ENCODE data around the gene UNC5B. TPM values are rescaled to one million over a fixed set of nuclear protein-coding genes. Genes with fewer than 3 reads are reported as not detected.
"Not testable (repeated sequence)": the region's sequence is repeated elsewhere in the genome, so short reads cannot be mapped to it uniquely, and the experiment has no call there.

The UNC5B gene
- total RNA-seq, 1 donor from 2014 or later, result not detected

GRCh38 chr10:71266918-71267442 lies 54.6 kb downstream of the UNC5B start:
- no peak for DNase-seq (ENCODE audit: low spot score)
- intact Hi-C loops (cut with micrococcal nuclease), result no loop called here
- Mint-ChIP-seq H3K4me1 (ENCODE audit: low read depth) (no peaks in the 10 kb centered on the region), H3K27me3 (ENCODE audit: low read depth) (no peaks in the 10 kb centered on the region), H3K36me3 (ENCODE audit: low read depth) (no peaks in the 10 kb centered on the region), H3K9me3 (no peaks in the 10 kb centered on the region), H3K27ac (no peak overlapping the region), H3K4me3 (ENCODE audit: low read depth) (no peak overlapping the region)

GRCh38 chr10:71267508-71268240 lies 55.3 kb downstream of the UNC5B start:
- no peaks in the 10 kb centered on the region for H3K4me1 Mint-ChIP-seq (ENCODE audit: low read depth)
- no peak overlapping the region for H3K4me3 Mint-ChIP-seq (ENCODE audit: low read depth)
- no peaks in the 10 kb centered on the region for H3K27me3 Mint-ChIP-seq (ENCODE audit: low read depth)
- no peak for DNase-seq (ENCODE audit: low spot score)
- H3K36me3 Mint-ChIP-seq (ENCODE audit: low read depth), result no peaks in the 10 kb centered on the region
- intact Hi-C loops (cut with micrococcal nuclease), result no loop called here
- no peaks in the 10 kb centered on the region for H3K9me3 Mint-ChIP-seq
- no peak overlapping the region for H3K27ac Mint-ChIP-seq

- Mint-ChIP-seq H3K27ac (no peak overlapping the region), H3K36me3 (ENCODE audit: low read depth) (no peaks in the 10 kb centered on the region), H3K4me1 (ENCODE audit: low read depth) (no peaks in the 10 kb centered on the region), H3K9me3 (no peaks in the 10 kb centered on the region), H3K4me3 (ENCODE audit: low read depth) (no peak overlapping the region), H3K27me3 (ENCODE audit: low read depth) (no peaks in the 10 kb centered on the region)
- DNase-seq (ENCODE audit: low spot score), result no peak
- intact Hi-C loops (cut with micrococcal nuclease), result no loop called here
Observed at GRCh38 chr10:71268247-71268691, 55.9 kb downstream of the UNC5B start.

- Mint-ChIP-seq H3K27ac (no peak overlapping the region), H3K4me3 (ENCODE audit: low read depth) (no peak overlapping the region), H3K36me3 (ENCODE audit: low read depth) (no peaks in the 10 kb centered on the region), H3K4me1 (ENCODE audit: low read depth) (no peaks in the 10 kb centered on the region), H3K27me3 (ENCODE audit: low read depth) (no peaks in the 10 kb centered on the region), H3K9me3 (no peaks in the 10 kb centered on the region)
- DNase-seq (ENCODE audit: low spot score), result no peak
- intact Hi-C loops (cut with micrococcal nuclease), result no loop called here
Observed at GRCh38 chr10:71268758-71269157, 56.4 kb downstream of the UNC5B start.

GRCh38 chr10:71269301-71270288 lies 57.2 kb downstream of the UNC5B start:
- Mint-ChIP-seq H3K36me3 (ENCODE audit: low read depth) (no peaks in the 10 kb centered on the region), H3K27ac (no peak overlapping the region), H3K4me3 (ENCODE audit: low read depth) (no peak overlapping the region), H3K4me1 (ENCODE audit: low read depth) (no peaks in the 10 kb centered on the region), H3K9me3 (no peaks in the 10 kb centered on the region), H3K27me3 (ENCODE audit: low read depth) (no peaks in the 10 kb centered on the region)
- intact Hi-C loops (cut with micrococcal nuclease), result no loop called here
- DNase-seq (ENCODE audit: low spot score), result no peak

GRCh38 chr10:71270301-71271220 lies 58.2 kb downstream of the UNC5B start:
- no peak for DNase-seq (ENCODE audit: low spot score)
- no peak overlapping the region for H3K4me3 Mint-ChIP-seq (ENCODE audit: low read depth)
- no peaks in the 10 kb centered on the region for H3K36me3 Mint-ChIP-seq (ENCODE audit: low read depth)
- H3K27me3 Mint-ChIP-seq (ENCODE audit: low read depth), result no peaks in the 10 kb centered on the region
- H3K4me1 Mint-ChIP-seq (ENCODE audit: low read depth), result no peaks in the 10 kb centered on the region
- H3K27ac Mint-ChIP-seq, result no peak overlapping the region
- intact Hi-C loops (cut with micrococcal nuclease), result no loop called here
- no peaks in the 10 kb centered on the region for H3K9me3 Mint-ChIP-seq

GRCh38 chr10:71271662-71272055 lies 59.3 kb downstream of the UNC5B start:
- H3K4me1 Mint-ChIP-seq (ENCODE audit: low read depth), result no peaks in the 10 kb centered on the region
- H3K9me3 Mint-ChIP-seq, result no peaks in the 10 kb centered on the region
- H3K36me3 Mint-ChIP-seq (ENCODE audit: low read depth), result no peaks in the 10 kb centered on the region
- no peak overlapping the region for H3K27ac Mint-ChIP-seq
- intact Hi-C loops (cut with micrococcal nuclease), result no loop called here
- no peak for DNase-seq (ENCODE audit: low spot score)
- no peak overlapping the region for H3K4me3 Mint-ChIP-seq (ENCODE audit: low read depth)
- H3K27me3 Mint-ChIP-seq (ENCODE audit: low read depth), result no peaks in the 10 kb centered on the region

- Mint-ChIP-seq H3K4me1 (ENCODE audit: low read depth) (no peaks in the 10 kb centered on the region), H3K36me3 (ENCODE audit: low read depth) (no peaks in the 10 kb centered on the region), H3K4me3 (ENCODE audit: low read depth) (no peak overlapping the region), H3K9me3 (no peaks in the 10 kb centered on the region), H3K27me3 (ENCODE audit: low read depth) (no peaks in the 10 kb centered on the region), H3K27ac (no peak overlapping the region)
- no peak for DNase-seq (ENCODE audit: low spot score)
- intact Hi-C loops (cut with micrococcal nuclease), result no loop called here
Observed at GRCh38 chr10:71272056-71272771, 59.8 kb downstream of the UNC5B start.

GRCh38 chr10:71272974-71273373 lies 60.6 kb downstream of the UNC5B start:
- H3K9me3 Mint-ChIP-seq; H3K36me3 Mint-ChIP-seq (ENCODE audit: low read depth); H3K27ac Mint-ChIP-seq; H3K27me3 Mint-ChIP-seq (ENCODE audit: low read depth); intact Hi-C loops (cut with micrococcal nuclease); H3K4me1 Mint-ChIP-seq (ENCODE audit: low read depth); DNase-seq (ENCODE audit: low spot score); H3K4me3 Mint-ChIP-seq (ENCODE audit: low read depth): not testable (repeated sequence)

- no peaks in the 10 kb centered on the region for H3K36me3 Mint-ChIP-seq (ENCODE audit: low read depth)
- DNase-seq (ENCODE audit: low spot score), result no peak
- no peak overlapping the region for H3K27ac Mint-ChIP-seq
- no peaks in the 10 kb centered on the region for H3K9me3 Mint-ChIP-seq
- H3K4me1 Mint-ChIP-seq (ENCODE audit: low read depth), result no peaks in the 10 kb centered on the region
- intact Hi-C loops (cut with micrococcal nuclease), result no loop called here
- no peak overlapping the region for H3K4me3 Mint-ChIP-seq (ENCODE audit: low read depth)
- no peaks in the 10 kb centered on the region for H3K27me3 Mint-ChIP-seq (ENCODE audit: low read depth)
Observed at GRCh38 chr10:71273506-71273905, 61.1 kb downstream of the UNC5B start.

GRCh38 chr10:71274901-71275796 lies 62.8 kb downstream of the UNC5B start:
- no peaks in the 10 kb centered on the region for H3K27me3 Mint-ChIP-seq (ENCODE audit: low read depth)
- no peaks in the 10 kb centered on the region for H3K4me1 Mint-ChIP-seq (ENCODE audit: low read depth)
- intact Hi-C loops (cut with micrococcal nuclease), result no loop called here
- H3K27ac Mint-ChIP-seq, result no peak overlapping the region
- no peaks in the 10 kb centered on the region for H3K9me3 Mint-ChIP-seq
- no peak overlapping the region for H3K4me3 Mint-ChIP-seq (ENCODE audit: low read depth)
- DNase-seq (ENCODE audit: low spot score), result no peak
- H3K36me3 Mint-ChIP-seq (ENCODE audit: low read depth), result no peaks in the 10 kb centered on the region
